ENCODE data around the gene GNA15.
"Not testable (repeated sequence)": the region's sequence is repeated elsewhere in the genome, so short reads cannot be mapped to it uniquely, and the experiment has no call there.

GNA15 gene, protein sequence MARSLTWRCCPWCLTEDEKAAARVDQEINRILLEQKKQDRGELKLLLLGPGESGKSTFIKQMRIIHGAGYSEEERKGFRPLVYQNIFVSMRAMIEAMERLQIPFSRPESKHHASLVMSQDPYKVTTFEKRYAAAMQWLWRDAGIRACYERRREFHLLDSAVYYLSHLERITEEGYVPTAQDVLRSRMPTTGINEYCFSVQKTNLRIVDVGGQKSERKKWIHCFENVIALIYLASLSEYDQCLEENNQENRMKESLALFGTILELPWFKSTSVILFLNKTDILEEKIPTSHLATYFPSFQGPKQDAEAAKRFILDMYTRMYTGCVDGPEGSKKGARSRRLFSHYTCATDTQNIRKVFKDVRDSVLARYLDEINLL

DNA sequence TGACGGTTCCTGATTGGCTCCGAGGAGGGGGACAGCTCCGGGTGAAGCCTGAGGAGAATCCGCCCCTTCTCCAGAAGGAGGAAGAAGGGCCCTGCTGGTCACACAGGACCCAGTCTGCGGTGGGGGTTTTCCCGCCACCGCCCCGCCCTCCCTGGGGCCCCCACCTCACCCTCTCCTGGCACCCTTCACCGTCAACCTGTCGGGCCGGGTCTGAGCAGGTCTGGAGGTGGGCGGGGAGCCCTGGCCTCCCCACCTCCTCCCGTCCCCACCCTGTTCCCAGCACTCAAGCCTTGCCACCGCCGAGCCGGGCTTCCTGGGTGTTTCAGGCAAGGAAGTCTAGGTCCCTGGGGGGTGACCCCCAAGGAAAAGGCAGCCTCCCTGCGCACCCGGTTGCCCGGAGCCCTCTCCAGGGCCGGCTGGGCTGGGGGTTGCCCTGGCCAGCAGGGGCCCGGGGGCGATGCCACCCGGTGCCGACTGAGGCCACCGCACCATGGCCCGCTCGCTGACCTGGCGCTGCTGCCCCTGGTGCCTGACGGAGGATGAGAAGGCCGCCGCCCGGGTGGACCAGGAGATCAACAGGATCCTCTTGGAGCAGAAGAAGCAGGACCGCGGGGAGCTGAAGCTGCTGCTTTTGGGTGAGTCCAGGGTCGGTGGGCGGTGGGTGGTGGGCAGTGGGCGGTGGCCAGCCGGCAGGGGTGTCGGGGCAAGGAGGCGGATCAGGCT lies at the start of gene GNA15:
GNA15 (plus strand) TSS at position 73 of the 723 bp plus-strand sequence; CDS start at position 491, 418 bp downstream.
- DNase-seq: peak; percentile 81

DNA sequence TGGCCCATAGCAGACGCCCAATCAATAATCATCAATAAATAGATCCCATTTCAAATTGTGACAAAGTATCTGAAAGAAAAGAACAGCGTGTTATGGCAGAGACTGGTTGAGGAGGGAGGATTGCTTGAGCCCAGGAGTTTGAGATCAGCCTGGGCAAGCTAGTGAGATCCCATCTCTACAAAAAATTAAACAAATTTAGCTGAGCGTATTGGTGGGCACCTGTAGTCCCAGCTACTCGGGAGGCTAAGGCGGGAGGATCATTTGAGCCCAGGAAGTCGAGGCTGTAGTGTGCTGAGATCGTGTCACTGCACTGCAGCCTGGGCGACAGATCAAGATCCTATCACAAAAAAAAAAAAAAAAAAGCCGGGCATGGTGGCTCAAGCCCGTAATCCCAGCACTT lies 48.1 kb upstream of the GNA15 start:
- no peak for DNase-seq

DNA sequence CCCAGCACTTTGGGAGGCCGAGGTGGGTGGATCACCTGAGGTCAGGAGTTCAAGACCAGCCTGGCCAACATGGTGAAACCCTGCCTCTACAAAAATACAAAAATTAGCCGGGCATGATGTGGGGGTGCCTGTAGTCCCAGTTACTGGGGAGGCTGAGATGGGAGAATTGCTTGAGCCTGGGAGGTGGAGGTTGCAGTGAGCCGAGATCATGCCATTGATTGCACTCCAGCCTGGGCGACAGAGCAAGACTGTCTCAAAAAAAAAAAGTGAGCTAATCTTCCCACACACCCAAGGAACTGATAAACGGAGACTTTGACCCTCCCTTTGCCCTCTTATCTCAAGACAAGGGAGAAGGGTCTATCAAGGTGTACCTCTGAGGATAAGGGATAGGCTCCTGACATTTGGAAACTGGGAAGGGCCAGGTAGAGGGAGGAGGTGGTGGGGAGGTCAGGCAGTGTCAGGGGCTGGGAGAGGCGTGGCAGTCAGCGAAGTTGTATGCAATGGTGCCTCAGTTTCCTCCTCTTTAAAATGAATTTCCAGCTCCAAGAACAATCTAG lies 46.5 kb upstream of the GNA15 start:
- not testable (repeated sequence) for DNase-seq

DNA sequence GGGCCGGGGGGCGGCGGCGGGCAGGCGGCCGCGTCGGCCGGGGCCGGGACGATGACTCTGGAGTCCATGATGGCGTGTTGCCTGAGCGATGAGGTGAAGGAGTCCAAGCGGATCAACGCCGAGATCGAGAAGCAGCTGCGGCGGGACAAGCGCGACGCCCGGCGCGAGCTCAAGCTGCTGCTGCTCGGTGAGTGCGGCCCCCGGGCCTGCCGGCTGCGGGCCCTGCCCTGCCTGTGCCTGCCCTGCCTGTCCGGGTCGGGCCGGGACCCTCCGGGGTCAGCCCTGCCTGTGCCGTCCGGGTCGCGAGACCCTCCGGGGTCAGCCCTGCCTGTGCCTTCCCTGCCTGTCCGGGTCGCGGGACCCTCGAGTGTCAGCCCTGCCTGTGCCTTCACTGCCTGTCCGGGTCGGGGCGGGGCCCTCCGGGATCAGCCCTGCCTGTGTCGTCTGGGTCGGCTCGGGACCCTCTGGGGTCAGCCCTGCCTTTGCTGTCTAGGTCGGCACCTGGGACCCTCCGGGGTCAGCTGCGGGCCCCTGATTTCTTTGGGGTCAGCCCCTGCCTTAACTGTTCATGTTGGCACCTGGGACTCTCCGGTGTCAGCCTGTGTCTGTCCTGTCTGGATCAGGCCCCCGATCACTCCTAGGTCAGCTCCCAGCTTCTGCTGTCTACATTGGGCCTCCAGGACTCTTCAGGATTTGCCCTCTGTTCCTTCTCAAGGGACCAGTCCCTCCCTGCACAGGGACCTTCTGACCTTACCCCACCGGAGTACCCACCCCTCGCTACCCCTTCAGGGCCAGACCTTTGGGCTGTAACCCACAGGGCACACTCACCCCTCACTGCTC lies 41.0 kb upstream of the GNA15 start:
- DNase-seq: peak; percentile 25

DNA sequence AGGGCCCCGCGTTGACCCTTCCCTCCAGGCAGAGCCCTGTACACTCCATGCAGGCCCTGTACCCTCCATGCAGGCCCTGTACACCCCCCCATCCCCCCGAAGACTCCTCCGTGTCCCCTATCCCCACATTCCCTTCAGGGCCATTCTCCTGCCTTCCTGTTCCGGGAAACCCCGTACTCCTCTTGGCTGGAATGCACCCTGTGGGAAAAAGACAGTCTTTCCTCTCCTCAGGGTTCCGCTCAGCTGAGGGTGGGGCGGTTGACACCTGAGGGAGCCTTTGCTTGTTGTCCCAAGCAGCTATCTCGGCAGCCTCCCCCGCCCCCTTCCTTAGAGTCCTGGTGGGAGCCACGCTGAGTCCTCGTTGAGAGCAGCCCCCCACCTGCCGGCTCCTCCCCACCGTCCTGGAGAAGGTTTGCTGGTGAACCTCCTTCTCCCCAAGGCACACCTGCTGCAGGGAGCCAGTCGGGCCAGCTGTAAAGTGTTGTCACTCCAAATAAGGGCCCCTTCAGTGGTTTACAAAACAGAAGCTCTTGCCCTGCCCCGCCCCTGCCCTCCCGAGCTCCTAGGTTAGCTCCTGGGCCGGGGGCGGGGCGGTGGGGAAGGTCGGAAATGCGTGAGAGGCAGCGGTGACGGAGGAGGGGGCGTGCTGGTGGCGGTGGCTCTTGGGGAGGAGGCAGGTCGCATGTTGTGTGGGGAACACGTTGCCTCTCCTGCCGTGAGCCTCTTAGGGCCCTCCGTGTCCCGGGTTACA lies 40.2 kb upstream of the GNA15 start:
- peak; percentile 27 for DNase-seq

DNA sequence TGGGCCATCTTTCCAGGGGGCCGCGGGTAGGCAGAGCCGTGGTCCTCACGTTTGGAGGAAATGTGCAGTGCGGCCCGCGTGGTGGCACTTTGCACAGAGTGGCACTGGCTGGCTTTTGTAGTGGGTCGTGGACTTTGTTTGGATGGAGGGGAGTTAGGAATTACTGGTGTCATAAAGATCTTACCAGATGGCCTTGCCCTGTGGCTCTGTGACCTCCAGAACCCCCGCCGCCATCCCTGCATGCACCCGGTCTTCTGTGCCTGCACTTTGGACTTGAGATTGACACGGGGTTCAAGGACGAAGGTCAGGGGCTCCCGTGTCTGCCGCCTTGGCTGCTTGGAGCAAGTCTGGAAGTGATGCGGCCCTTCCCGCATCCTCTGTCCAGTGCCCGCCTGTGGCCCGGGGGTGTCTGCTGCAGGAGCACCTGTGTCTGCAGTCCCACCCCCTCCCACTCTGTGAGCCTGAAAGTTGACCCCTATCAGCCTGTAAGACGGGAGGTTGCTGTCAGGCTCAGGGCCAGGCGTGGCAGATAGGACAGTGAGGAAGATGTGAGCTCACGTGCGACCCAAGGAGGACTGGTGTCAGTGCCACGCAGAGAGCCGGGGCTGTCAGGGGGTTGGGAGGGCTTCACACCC lies 39.4 kb upstream of the GNA15 start:
- no peak for DNase-seq

DNA sequence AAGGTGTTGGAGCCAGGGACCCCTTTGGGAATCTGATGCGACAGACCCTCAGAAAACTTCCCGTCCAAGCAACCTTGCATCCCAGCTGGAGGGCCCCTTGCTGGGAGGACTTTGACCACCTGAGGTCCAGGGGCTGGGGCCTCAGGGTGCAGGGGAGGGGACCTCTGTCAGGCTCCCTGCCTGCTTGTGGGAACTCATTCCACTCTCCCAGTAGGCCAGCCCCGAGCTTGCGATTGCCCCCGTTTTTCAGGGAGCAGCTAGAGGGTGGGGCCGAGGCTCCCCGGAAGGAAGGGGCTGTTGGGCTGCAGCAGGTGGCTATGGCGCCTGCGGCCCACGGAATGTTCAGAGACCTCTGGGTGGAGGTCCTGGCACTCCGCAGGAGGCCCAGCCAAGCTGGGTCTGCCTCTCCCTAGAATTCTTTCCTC lies 38.9 kb upstream of the GNA15 start:
- no peak for DNase-seq

DNA sequence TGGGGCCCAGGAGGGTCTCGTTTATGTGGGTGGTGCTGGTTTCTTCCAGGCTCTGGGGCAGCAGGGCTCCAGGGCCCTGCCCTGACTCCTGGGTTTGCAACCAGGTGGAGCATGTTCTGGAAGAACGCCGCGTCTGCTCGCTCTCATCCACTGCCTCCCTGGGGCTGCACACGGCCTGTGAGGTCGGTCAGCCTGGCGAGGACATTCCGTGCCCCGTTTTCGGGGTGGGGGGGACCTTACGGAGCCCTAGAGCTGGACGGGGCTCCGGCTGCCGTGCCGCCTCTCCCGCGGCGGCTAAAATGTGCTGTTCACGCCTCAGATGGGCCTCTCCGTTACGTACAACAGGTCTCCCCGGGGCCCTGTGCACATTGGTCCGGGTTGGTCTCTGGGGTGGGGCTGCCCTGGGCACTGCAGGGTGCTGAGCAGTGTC lies 38.4 kb upstream of the GNA15 start:
- DNase-seq: no peak

DNA sequence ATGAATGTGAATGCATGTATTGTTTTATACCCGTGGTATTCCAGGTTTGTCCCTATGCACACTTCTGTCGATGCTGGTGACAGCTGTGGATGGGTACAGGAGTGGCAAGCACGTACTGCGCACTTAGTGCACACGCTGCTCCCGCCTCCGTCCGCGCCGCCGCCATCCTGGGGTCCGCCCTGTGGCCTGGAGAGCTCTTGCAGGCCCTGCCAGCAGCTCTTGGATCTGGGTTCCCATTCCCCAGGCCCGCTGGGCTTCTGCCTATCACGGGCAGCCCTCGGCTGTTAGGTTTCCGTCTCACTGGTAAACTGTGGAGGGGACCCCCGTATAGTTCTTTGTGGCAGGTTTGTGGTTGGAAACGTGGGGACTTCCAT lies 37.7 kb upstream of the GNA15 start:
- DNase-seq: no peak

DNA sequence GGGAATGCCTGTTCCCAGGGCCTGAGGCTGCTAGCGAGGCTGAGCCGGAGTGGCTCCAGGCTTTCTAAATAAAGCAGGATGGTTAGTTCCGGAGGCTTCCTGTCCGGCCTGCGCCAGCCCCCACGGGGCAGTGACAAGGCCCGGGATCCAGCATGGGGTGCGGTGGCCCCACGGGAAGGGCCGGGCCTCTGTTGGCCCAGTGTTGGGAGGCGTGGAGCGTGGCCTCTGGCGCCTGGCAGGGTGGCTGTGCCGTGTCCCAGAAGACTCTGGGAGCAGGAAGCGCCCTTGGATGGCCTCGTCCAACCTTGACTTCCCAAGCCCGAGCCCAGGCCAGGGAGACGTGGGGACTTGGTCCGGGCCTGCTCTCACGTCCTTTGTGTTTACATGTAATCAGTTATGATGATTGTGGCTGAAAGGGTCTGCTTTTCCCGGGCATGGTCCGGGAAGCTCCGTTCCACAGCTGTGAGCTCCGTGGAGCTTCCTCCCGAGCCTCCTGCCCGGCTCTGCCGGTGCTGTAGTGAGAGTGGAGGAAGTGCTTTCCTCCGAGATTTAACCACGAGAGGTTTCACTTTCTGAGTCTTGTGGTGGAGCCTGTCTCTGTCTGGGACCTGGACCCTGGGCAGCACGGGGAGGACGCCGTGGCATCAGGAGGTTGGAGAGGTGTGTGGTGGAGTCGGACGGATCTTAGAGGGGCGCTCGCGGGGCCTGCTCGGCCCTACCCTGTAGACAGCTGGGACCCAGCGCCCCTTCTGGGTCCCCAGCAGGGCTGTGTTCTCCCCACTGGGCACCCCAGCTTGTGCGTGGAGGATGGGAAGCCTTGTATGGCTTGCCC lies 37.1 kb upstream of the GNA15 start:
- DNase-seq: peak; percentile 21

DNA sequence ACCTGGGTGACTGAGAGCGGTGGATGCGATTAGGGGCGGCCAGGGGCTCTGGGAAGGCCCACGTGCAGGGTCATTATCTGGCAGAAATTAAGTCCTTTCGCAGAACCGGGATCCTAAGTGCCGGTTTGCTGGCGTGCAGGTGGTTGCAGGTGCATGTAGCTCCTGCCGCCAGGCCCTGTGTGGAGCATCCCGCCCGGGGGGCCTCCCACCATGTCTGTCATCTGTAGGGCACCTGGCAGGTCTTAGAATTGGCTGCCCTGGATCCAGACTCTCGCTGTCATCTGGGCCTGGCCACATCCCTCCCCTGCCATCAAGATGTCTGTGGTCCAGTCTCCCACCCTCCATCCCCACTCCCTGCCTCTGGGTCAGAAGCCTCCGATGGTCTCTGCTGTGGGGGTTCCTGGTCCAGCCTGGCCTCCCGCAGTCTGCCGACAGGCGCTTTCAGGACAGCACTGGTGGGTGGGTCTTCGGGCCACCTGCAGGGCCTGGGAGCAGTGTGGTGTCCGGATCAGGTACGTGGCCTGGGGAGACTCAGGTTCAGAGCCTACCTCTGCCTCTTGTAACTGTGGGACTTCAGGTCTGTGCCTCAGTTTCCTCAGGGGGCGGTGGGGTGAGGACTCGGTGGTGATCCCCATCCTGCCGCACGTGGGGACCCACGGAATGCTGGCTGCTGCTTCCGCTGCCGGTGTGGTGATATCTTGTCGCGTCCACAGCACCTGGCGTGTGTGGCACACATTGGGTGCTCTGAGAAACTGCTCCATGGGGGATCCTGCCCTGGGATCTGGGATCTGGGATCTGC lies 36.3 kb upstream of the GNA15 start:
- no peak for DNase-seq

DNA sequence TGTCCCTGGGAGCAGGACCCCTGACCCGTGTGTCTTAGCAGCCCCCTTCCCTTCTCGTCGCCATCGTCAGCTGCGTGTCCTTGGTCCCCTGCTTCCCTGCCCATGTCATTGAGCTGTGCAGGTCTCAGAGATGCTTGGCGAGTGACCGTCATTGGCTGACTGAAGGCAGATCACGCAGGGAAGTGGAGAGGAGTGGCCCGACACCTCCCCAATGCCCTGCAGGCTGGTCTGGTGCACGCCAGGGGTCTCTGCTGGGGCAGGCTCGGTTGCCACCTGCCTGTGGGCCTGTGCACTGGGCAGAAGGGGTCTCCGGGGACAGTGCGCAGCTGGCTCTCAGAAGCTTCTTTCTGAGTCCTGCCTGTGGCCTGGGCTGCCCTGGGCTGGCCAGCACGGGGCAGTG lies 35.5 kb upstream of the GNA15 start:
- DNase-seq: no peak

DNA sequence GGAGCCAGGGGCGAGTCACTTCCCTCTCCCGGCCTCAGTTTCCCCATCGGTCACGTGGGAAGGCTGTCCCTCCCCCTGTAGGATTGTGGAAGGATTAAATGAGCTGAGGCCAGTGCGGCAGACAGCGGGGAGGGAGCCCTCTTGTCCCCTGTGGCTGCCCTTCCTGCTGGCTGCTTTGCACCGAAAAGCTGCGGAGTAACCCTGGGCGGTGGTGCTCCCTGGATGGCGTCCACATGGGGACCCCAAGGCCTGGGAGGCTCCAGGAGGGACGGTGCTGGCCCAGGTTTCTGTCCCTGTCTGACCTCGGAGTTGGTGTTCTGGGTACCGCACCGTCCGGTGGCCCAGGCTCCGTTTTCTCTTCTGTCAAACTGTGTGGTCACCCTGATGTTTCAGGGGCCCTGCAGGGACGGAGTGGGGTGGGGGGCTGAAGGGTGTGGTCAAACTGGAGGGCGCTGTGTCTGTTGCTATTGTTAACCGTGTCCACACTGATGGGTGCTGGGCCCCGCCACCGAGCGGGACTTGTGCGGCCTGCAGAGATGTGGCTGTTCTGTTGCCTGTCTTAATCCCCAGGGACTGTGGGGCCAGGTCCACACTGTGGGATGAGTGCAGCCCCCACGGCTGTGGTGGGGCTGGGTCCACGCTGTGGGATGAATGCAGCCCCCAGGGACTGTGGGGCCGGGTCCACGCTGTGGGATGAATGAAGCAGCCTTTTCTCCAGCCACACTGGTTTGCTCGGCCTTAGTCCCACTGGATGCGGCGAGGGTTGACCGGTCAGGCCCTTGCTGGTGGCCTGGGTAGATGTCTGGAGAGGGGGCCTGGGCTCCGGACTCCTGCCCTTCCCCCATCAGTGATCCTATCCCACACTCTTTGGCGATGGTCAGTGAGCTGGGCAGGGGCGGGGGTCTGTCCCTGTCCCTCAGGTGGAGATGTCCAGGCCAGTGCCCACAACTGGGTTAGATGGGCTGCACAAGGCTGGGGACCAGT lies 34.8 kb upstream of the GNA15 start:
- DNase-seq: no peak

DNA sequence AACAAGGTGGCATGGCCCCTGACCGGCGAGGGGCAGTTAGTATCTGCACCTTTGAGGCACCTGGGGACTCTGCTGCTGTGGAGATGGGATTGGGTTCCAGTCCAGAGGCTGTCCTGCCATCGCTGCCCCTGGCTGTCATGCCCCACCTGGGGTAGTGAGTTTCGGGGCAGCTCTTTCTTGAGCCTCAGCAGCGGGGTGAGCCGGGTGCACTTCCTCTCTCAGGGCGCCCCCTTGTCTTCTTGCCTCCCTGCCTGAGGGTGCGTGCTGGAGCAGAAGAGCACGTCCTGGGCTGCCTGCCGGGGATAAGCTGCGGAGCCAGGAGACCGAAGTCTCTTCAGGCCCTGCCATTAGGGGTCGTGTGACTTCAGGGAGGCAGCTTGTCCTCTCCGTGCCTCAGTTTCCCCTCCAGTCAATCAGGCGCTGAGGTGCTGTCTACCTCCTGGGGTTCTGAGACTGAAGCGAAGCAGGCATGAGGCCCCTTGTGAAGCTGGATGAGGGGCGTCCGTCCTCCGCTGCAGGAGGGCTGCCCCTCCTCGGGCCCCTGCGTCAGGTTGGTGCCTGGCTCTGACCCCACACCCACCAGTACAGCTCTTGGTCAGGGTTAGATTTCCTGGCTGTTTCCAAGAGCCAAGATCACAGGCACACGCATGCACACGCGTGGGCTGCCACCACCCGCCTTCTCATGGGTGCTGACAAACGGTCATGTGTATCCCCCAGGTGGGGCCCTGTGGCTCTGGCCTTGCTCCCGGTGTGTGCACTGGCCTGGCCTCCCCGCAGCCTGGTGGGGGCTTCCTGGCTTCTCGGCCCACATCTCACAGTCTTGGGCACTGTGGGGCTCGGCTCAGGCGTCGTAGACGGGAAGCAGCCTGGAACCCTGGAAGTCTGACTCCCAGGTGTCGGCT lies 33.3 kb upstream of the GNA15 start:
- no peak for DNase-seq

DNA sequence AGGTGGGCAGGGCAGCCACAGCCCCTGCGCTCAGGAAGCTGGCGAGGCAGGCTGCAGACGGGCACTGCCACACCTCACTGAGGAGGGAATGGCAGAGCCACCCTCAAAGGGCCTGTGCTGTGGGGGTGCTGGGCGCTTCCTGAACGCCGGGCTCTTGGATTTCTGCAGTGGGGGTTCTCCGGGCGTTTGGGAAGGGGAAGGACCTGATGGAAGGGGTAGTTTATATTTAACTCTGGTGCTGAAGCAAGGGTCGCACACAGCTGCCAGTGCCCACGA lies 31.2 kb upstream of the GNA15 start:
- DNase-seq: no peak

DNA sequence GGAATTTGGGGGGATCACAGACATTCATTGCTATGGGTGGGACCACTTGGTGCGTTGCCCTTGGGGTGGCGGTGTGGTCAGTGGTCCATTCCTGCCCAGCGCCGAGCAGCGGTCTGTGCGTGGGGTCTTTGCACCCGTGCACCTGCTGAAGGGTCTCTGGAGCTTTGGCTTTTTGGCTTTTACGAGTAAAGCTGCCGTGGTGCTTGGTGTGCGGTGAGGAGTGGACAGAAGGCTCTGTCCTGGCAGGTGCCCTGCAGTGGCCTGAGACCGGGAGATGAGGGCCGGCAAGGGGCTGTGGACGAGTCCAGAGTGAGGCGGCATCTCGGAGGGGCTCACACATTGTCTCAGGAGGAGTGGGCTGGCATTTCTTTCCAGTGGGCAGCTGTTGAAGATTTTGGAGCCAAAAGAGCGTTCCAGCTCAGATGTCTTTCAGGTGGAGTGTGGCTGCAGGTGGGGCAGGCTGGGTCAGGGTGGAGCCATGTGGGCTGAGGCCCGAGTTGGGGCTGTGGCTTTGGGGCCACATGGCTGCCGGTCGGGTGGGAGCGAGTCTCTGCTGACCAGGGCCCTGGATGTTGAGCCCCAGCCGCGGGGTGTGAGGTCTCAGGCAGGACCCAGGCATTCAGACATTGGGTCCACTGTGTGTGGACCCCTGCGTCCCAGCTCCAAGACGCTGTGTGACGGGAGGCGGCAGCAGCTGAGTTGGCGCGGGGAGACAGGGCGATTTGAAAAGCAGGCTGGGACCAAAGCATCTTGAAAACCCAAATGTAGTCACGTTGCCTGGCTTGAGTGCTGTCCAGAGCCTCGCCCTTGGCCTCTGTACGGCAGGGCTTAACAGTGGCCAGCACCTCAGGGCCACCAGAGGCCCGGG lies 30.0 kb upstream of the GNA15 start:
- DNase-seq: no peak

Data from activated CD4-positive, alpha-beta T cell treated with anti-CD3 and anti-CD28 coated beads, Interleukin-2, amount 50 U/mL, for 16 hours (primary cell).